Kidney (tissue), 14 donors: Measurements from ENCODE around the gene RNF152. TPM values are rescaled to one million over a fixed set of nuclear protein-coding genes. Genes with fewer than 3 reads are reported as not detected.
A peak's percentile ranks its signal among the peaks of the same experiment; 100 is the strongest.

Experiments
- DNase-seq, 5 donors: peaks; one replicate each; pipeline ENCODE4 v3.0.0-alpha.2; 2013 to 2020
- FAIRE-seq: peaks from 2 replicates; lab custom pipeline; 2012; peaks lifted over from hg19 to GRCh38; lab: Jason Lieb, UNC
- H3K27ac ChIP-seq, 2 donors: one replicate each; pipeline ENCODE4 v1.7.0; 2013; ENCODE audit warnings: low read depth in 2 of 2, low read length in 2 of 2, inconsistent platforms in 1 of 2
- H3K27me3 ChIP-seq: one replicate; pipeline ENCODE4 v1.7.1; 2013; ENCODE audit warnings: low read length, inconsistent platforms; ENCODE audit not compliant: control insufficient read depth, insufficient read depth
- H3K36me3 ChIP-seq, 3 donors: one replicate each; pipeline versions ENCODE4 v1.7.0 to v1.7.1; 2013; ENCODE audit warnings: low read length in 3 of 3, control low read depth in 1 of 3, inconsistent platforms in 1 of 3; ENCODE audit not compliant: insufficient read depth in 3 of 3, control insufficient read depth in 2 of 3
- H3K4me1 ChIP-seq, 3 donors: one replicate each; pipeline versions ENCODE4 v1.7.0 to v1.7.1; 2013; ENCODE audit warnings: low read length in 3 of 3, inconsistent platforms in 1 of 3, low read depth in 1 of 3; ENCODE audit not compliant: control insufficient read depth in 2 of 3, insufficient read depth in 2 of 3
- H3K4me3 ChIP-seq, 3 donors: one replicate each; pipeline versions ENCODE4 v1.7.0 to v1.8.1; 2013; ENCODE audit warnings: low read length in 3 of 3, control low read depth in 1 of 3, inconsistent platforms in 1 of 3
- H3K9ac ChIP-seq, 3 donors: one replicate each; pipeline versions ENCODE4 v1.7.0 to v1.7.1; 2013; ENCODE audit warnings: low read length in 3 of 3, control low read depth in 1 of 3, inconsistent platforms in 1 of 3
- H3K9me3 ChIP-seq, 3 donors: one replicate each; pipeline versions ENCODE4 v1.7.0 to v1.7.1; 2013; ENCODE audit warnings: low read length in 3 of 3, control low read depth in 1 of 3, inconsistent platforms in 1 of 3; ENCODE audit not compliant: control insufficient read depth in 2 of 3, insufficient read depth in 1 of 3
- intact Hi-C: fragments of 100-400 bp; cut with DNase I; formaldehyde crosslinking; loops from one replicate; pipeline ENCODE4 v1.11.1; 2022
- polyA plus RNA-seq: library from polyadenylated mRNA; stranded (reverse); fragments of 350-450 nt; fragmentation: Illumina TruSeq; extraction: RNeasy Lipid Tissue Mini Kit (QIAGEN cat#74804); gene quantifications from one replicate; pipeline ENCODE4 v1.2.3, GENCODE V29; 2014; ENCODE audit warnings: low read depth, low replicate concordance; ENCODE audit not compliant: insufficient read depth
- total RNA-seq: library from RNA; stranded (reverse); fragmentation: NEBNext Ultra II Directional; extraction: Animal tissue kit (Norgen Biotek cat#: 25700); gene quantifications from one replicate; pipeline ENCODE4 v1.2.1, GENCODE V29; 2021
- TF ChIP-seq, protein P1 (sequence below): IDR thresholded peaks from 3 replicates; pipeline ENCODE4 v1.5.1; 2012; ENCODE audit warnings: mild to moderate bottlenecking, moderate library complexity, borderline replicate concordance; ENCODE audit not compliant: insufficient read depth; ENCODE audit errors: extremely low read depth
- donor health status: control.
- donor health status: control.
- donor health status: control.
- donor health status: control.
- donor health status: control.
- donor health status: DM: yes; HTN: yes; CAD: no.
- donor health status: Normal renal cell carcinoma (clear cell type).

RNF152 gene
- total and polyA plus RNA-seq, 2 donors from 2014 or later, result 37.6 to 45.0 TPM

DNA sequence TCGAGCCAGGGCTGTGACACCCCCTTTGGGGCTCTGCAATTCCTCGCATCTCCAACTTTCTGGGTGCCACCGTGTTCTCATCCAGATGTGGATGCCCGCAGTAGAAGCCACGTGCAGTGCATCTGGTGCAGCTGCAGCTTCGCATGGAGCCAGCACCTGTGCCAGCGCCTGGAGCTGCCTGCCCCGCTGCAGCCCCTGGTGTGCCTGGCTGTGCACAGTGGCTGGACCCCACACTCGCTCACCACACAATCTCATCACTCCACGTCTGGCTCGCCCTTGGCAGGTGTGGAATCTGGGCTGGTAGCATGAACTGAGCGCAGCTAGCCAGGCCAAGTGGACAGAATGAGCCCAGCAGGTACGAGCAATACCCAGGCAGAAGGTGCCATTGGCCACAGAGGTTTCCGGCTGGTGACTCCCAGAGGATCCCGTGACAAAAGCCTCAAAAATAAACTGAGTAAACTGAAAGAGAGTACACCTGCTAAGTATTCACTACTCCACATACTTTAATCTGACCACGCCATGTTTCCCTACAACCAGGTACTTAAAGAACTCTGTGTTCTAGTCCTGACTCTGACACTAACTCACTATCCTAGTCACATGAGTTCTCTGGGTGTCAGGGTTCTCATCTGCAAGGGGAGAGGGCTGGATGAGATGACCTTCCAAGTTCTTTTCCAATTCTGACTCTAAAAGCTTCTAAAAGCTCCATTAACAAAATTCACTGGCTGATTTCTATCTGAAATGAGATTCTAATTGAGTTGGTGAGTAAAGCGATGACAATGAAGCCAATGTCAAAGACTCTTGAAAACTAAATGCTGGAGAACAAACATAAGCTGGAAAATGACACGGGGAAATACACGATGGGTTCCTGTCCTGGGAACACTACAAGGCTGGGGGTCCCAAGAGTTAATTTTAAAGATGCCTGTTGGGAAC, 37.1 kb downstream of the RNF152 start:
- no peak overlapping the region for H3K9ac ChIP-seq
- no peak for DNase-seq
- H3K27ac ChIP-seq, result no peak overlapping the region
- no peak overlapping the region for H3K4me3 ChIP-seq
- peaks cover 0 to 39% (median 15%) of the 10 kb centered on the region in 3 donors for H3K4me1 ChIP-seq
- TF ChIP-seq, protein P1, sequence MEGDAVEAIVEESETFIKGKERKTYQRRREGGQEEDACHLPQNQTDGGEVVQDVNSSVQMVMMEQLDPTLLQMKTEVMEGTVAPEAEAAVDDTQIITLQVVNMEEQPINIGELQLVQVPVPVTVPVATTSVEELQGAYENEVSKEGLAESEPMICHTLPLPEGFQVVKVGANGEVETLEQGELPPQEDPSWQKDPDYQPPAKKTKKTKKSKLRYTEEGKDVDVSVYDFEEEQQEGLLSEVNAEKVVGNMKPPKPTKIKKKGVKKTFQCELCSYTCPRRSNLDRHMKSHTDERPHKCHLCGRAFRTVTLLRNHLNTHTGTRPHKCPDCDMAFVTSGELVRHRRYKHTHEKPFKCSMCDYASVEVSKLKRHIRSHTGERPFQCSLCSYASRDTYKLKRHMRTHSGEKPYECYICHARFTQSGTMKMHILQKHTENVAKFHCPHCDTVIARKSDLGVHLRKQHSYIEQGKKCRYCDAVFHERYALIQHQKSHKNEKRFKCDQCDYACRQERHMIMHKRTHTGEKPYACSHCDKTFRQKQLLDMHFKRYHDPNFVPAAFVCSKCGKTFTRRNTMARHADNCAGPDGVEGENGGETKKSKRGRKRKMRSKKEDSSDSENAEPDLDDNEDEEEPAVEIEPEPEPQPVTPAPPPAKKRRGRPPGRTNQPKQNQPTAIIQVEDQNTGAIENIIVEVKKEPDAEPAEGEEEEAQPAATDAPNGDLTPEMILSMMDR, result no peak
- H3K27me3 ChIP-seq, result no peaks in the 10 kb centered on the region
- peaks cover 0 to 14% (median 7%) of the 10 kb centered on the region in 3 donors for H3K36me3 ChIP-seq
- intact Hi-C loops, result no loop called here
- H3K9me3 ChIP-seq, result no peaks in the 10 kb centered on the region
- FAIRE-seq, result no peak

DNA sequence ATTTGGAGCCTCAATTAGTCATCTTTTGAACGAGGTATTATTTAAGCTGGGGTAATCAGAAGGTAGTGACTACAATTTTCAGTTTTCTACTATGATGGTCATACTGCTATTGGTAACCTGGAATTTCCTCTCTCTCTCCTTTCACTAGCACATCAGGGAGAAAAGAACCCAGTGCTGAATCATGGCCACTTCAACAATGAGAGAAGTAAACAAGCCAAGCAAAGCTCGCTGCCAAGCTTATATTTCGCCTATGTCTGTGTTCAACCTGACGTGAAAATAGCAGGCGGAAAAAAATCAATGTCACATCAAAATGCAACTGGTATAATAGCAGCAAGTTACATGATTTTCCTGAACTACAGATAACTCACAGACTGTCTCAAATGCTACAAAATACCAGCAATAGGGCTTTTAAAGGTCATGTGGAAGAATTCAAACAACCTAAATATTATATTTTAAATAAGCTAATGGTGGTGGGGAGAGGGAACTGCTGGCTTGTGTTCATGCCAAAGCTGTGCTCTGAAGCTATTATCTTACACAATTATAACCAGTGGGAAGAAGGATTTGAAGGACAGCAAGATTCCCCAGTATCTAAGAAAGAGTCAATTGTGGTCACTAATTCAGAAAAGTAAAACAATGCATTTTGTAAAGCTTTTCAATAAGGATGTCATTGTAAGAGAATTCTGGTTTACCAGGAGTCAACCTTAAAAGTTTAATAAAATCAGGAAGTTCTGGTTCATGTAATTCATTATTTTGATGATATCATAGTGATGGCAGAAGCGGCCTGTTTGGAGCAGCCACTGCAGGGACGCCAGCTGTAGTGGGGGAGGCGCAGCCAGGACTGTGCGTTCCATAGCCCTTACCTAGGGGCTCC, 38.0 kb downstream of the RNF152 start:
- intact Hi-C loops, result no loop called here
- Histone ChIP-seq H3K4me1 (peaks cover 0 to 33% (median 17%) of the 10 kb centered on the region in 3 donors), H3K27ac (no peak overlapping the region), H3K9ac (no peak overlapping the region), H3K27me3 (no peaks in the 10 kb centered on the region), H3K4me3 (no peak overlapping the region), H3K9me3 (no peaks in the 10 kb centered on the region), H3K36me3 (peaks cover 0 to 7% (median 5%) of the 10 kb centered on the region in 3 donors)
- no peak for DNase-seq
- TF ChIP-seq, protein P1, result no peak
- FAIRE-seq, result no peak

DNA sequence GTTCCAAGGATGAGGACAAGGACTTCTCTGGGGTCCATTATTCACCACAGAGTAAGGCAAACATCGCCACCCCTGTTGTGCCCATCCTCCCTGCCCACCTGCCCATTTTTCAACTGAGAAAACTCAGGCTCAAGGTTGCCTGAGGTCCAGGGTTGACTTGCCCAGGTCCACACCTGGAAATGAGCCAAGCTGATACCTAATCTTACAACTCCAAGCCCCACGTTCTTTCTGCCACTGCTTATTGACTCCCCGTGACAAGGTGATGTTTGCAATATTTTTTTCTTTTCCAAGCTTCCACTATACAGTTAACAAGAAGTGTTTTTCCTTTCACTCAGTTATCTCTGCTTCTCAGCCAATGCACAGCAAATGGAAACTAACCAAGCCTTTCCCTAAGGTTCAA, 39.0 kb downstream of the RNF152 start:
- intact Hi-C loops, result no loop called here
- H3K4me3 ChIP-seq, result no peak overlapping the region
- no peaks in the 10 kb centered on the region for H3K27me3 ChIP-seq
- H3K27ac ChIP-seq, result no peak overlapping the region
- TF ChIP-seq, protein P1, result no peak
- H3K4me1 ChIP-seq, result peaks cover 0 to 33% (median 15%) of the 10 kb centered on the region in 3 donors
- no peak overlapping the region for H3K9ac ChIP-seq
- H3K36me3 ChIP-seq, result peaks cover 0 to 7% (median 3%) of the 10 kb centered on the region in 3 donors
- no peaks in the 10 kb centered on the region for H3K9me3 ChIP-seq
- FAIRE-seq, result no peak
- peak in 1 of 5 donors; percentile 26 for DNase-seq
